ENCODE results near the gene DCUN1D3. TPM values are rescaled to one million over a fixed set of nuclear protein-coding genes. Genes with fewer than 3 reads are reported as not detected.
"Not testable (repeated sequence)": the region's sequence is repeated elsewhere in the genome, so short reads cannot be mapped to it uniquely, and the experiment has no call there.

The DCUN1D3 gene
- total RNA-seq (6.7 and 9.2 TPM in 2 replicates), polyA plus RNA-seq (4.5 and 6.6 TPM in 2 replicates)

- Histone ChIP-seq H3K36me3 (no peaks in the 10 kb centered on the region), H3K4me1 (ENCODE audit: low read depth) (peaks cover 33% of the 10 kb centered on the region), H3K9me3 (ENCODE audit: low read depth) (no peaks in the 10 kb centered on the region), H3K4me3 (peak within 1 kb of the TSS; percentile 72), H3K27ac (peak within 1 kb of the TSS; percentile 97), H3K27me3 (no peaks in the 10 kb centered on the region)
- TF ChIP-seq CTCF (IDR thresholded peaks at IDR 0.05; ENCODE audit: low read depth, low read length): no peak
- DNase-seq (ENCODE audit: low read depth in 1 of 2, low spot score in 1 of 2): peak; percentile 99 to 100
These were observed at the start of gene DCUN1D3, which contains the start of gene LYRM1 for GRCh38 chr16:20900299-20901067. Gene DCUN1D3, minus strand, starts transcription at chr16:20900358. Its CDS starts 37,820 bp downstream, at chr16:20862538. Gene LYRM1, plus strand, starts transcription at chr16:20900771. Its CDS starts 14,785 bp downstream, at chr16:20915556.

GRCh38 chr16:20949660-20950059, 49.5 kb upstream of the DCUN1D3 start:
- DNase-seq (ENCODE audit: low read depth in 1 of 2, low spot score in 1 of 2): no peak
- Histone ChIP-seq H3K27me3 (no peaks in the 10 kb centered on the region), H3K27ac (no peak overlapping the region), H3K4me3 (no peak overlapping the region), H3K36me3 (no peaks in the 10 kb centered on the region), H3K9me3 (ENCODE audit: low read depth) (no peaks in the 10 kb centered on the region), H3K4me1 (ENCODE audit: low read depth) (peaks cover 5% of the 10 kb centered on the region)
- no peak for TF ChIP-seq CTCF (IDR thresholded peaks at IDR 0.05; ENCODE audit: low read depth, low read length)

- no peak overlapping the region for H3K4me3 ChIP-seq
- no peaks in the 10 kb centered on the region for H3K36me3 ChIP-seq
- H3K9me3 ChIP-seq (ENCODE audit: low read depth): no peaks in the 10 kb centered on the region
- no peaks in the 10 kb centered on the region for H3K27me3 ChIP-seq
- H3K27ac ChIP-seq: no peak overlapping the region
- H3K4me1 ChIP-seq (ENCODE audit: low read depth): peaks cover 5% of the 10 kb centered on the region
- no peak for DNase-seq (ENCODE audit: low read depth in 1 of 2, low spot score in 1 of 2)
- TF ChIP-seq CTCF (IDR thresholded peaks at IDR 0.05; ENCODE audit: low read depth, low read length): no peak
These were observed 48.3 kb upstream of the DCUN1D3 start for GRCh38 chr16:20948444-20948843.

GRCh38 chr16:20946015-20946629, 46.0 kb upstream of the DCUN1D3 start:
- H3K4me1 ChIP-seq (ENCODE audit: low read depth): peaks cover 5% of the 10 kb centered on the region
- no peaks in the 10 kb centered on the region for H3K9me3 ChIP-seq (ENCODE audit: low read depth)
- no peak overlapping the region for H3K4me3 ChIP-seq
- no peaks in the 10 kb centered on the region for H3K36me3 ChIP-seq
- TF ChIP-seq CTCF (IDR thresholded peaks at IDR 0.05; ENCODE audit: low read depth, low read length): no peak
- no peak overlapping the region for H3K27ac ChIP-seq
- DNase-seq (ENCODE audit: low read depth in 1 of 2, low spot score in 1 of 2): no peak
- no peaks in the 10 kb centered on the region for H3K27me3 ChIP-seq

- H3K4me1 ChIP-seq (ENCODE audit: low read depth); H3K9me3 ChIP-seq (ENCODE audit: low read depth); H3K27ac ChIP-seq; H3K27me3 ChIP-seq; H3K36me3 ChIP-seq; H3K4me3 ChIP-seq; DNase-seq (ENCODE audit: low read depth in 1 of 2, low spot score in 1 of 2): not testable (repeated sequence)
These were observed 45.4 kb upstream of the DCUN1D3 start for GRCh38 chr16:20945575-20945875.

Data from cardiac muscle cell (in vitro differentiated cells and primary cell).